ENCODE measurements around the gene VWA8. TPM values are rescaled to one million over a fixed set of nuclear protein-coding genes. Genes with fewer than 3 reads are reported as not detected.

VWA8 gene
- total and polyA plus RNA-seq, 9 donors: 4.5 to 25.1 (median 21.0) TPM

- Histone ChIP-seq H3K27me3 (no peaks in the 10 kb centered on the region), H3K4me1 (ENCODE audit: insufficient read depth) (peaks cover 8% of the 10 kb centered on the region), H3K27ac (no peak overlapping the region), H3K4me3 (no peak overlapping the region), H3K36me3 (no peaks in the 10 kb centered on the region), H3K9me3 (no peaks in the 10 kb centered on the region)
- intact Hi-C loops (cut with DNase I): no loop called here
- TF ChIP-seq CTCF (IDR thresholded peaks at IDR 0.05) (no peak), POLR2A (IDR thresholded peaks at IDR 0.05) (no peak), EP300 (IDR thresholded peaks at IDR 0.05) (no peak)
- no peak for DNase-seq
- WGBS, 3 donors: 23 to 49% (median 39%) methylated on average over 2 of the region's 2 CpGs
These were observed 396.9 kb downstream of the VWA8 start for GRCh38 chr13:41563984-41564365.

DNA sequence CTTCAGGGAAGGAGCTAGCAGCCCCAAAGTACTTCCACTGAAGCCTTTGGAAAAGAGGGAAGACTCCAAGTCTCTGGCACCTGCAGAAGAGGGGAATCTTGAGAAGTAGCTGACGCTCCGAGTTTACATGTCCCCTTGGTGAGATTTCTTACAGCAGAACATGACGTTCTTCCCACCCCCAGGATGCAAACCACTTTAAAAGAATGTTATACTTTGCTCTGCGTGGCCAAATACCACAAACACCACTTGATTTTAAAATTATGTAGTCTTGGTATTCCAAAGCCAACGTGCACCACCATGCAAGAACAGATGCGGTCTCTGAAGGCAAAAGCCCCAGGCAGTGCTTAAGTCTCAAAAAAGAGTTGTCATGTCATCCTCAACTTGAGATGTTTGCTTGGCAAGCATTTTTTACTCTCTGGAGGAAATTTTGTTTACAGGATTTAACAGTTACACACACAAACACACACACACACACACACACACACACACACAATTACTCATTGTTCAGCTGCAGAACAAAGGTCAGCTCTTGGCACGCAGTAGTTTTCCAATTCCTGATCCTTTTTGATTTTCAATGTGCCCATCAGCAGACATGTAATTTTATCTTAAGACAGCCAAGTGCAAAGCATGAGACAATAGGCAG, 397.4 kb downstream of the VWA8 start:
- no peak overlapping the region for H3K27ac ChIP-seq
- peaks cover 8% of the 10 kb centered on the region for H3K4me1 ChIP-seq (ENCODE audit: insufficient read depth)
- no peaks in the 10 kb centered on the region for H3K36me3 ChIP-seq
- no peak for DNase-seq
- H3K27me3 ChIP-seq: no peaks in the 10 kb centered on the region
- no peak overlapping the region for H3K4me3 ChIP-seq
- 50 to 61% (median 57%) methylated on average over 7 of the region's 7 CpGs for WGBS, 3 donors
- no peaks in the 10 kb centered on the region for H3K9me3 ChIP-seq
- no peak for TF ChIP-seq CTCF (IDR thresholded peaks at IDR 0.05)
- no peak for TF ChIP-seq POLR2A (IDR thresholded peaks at IDR 0.05)
- TF ChIP-seq EP300 (IDR thresholded peaks at IDR 0.05): no peak
- intact Hi-C loops (cut with DNase I): no loop called here

DNA sequence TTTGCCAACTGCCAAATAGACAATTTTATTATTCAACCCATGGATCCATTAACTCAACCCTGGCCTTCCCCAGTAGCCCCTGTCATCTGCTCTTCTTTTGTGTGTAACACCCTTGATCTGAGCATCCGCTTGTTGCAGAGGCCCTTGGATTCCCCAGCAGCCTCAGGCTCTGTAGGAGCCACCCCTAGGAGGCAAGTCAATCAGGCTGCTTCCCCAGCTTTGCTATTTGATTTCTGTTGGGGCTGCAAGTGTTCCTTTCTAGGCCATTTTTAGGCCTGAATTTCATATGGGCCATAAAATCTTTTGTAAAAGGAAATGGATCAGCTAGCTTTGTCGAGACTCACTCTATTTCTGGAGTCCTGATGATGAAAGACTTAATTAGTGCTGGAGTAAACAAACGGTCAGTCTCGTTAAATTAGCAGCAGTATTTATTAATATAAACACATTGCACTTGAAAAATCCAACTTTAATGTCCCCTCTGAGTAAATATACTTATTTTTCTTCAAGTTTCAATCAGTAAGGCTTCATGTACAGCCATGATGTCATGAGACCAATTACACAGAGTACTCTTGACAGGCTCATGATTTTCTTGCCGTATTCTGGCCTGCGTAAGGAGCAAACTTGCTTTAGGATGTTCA, 398.2 kb downstream of the VWA8 start:
- no peak for DNase-seq
- WGBS, 3 donors: 80 to 83% (median 81%) methylated on average over 6 of the region's 6 CpGs
- peaks cover 8% of the 10 kb centered on the region for H3K4me1 ChIP-seq (ENCODE audit: insufficient read depth)
- no peak overlapping the region for H3K4me3 ChIP-seq
- no peak overlapping the region for H3K27ac ChIP-seq
- intact Hi-C loops (cut with DNase I): no loop called here
- H3K9me3 ChIP-seq: no peaks in the 10 kb centered on the region
- H3K27me3 ChIP-seq: no peaks in the 10 kb centered on the region
- TF ChIP-seq EP300 (IDR thresholded peaks at IDR 0.05): no peak
- TF ChIP-seq POLR2A (IDR thresholded peaks at IDR 0.05): no peak
- no peak for TF ChIP-seq CTCF (IDR thresholded peaks at IDR 0.05)
- no peaks in the 10 kb centered on the region for H3K36me3 ChIP-seq

DNA sequence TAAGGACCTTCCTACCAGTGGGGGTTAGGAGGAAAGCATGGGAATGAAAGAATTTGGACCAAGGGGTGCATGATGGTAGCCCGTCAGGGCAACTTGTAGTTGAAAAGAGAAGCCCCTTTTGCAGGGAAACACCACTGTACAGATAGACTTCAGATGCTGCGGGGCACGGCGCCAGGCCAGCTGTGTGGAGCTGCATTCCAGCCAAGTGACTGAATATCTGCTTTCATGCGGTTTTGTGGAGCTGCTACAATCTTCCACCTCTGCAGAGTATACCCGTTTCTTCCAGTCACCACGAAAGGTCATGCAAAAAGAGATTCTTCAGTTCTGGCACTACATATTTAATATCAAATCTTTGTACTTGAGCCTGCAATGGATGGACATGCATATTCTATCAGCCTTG, 398.8 kb downstream of the VWA8 start:
- H3K4me3 ChIP-seq: no peak overlapping the region
- no peaks in the 10 kb centered on the region for H3K27me3 ChIP-seq
- 9 to 25% (median 11%) methylated on average over 7 of the region's 7 CpGs for WGBS, 3 donors
- H3K4me1 ChIP-seq (ENCODE audit: insufficient read depth): peaks cover 8% of the 10 kb centered on the region
- intact Hi-C loops (cut with DNase I): no loop called here
- H3K9me3 ChIP-seq: no peaks in the 10 kb centered on the region
- DNase-seq: peak; percentile 70 to 91 (median 76)
- TF ChIP-seq CTCF (IDR thresholded peaks at IDR 0.05) (no peak), EP300 (IDR thresholded peaks at IDR 0.05) (no peak), POLR2A (IDR thresholded peaks at IDR 0.05) (no peak)
- H3K36me3 ChIP-seq: no peaks in the 10 kb centered on the region
- no peak overlapping the region for H3K27ac ChIP-seq
